HEK293 (cell line): Measurements from ENCODE around the gene SLC25A45.
A peak's percentile ranks its signal among the peaks of the same experiment; 100 is the strongest.

ENCODE experiments used
- ATF2 ChIP-seq: fragments of 450-650 bp; formaldehyde crosslinking; IDR thresholded peaks from 2 replicates; pipeline ENCODE4 v1.5.1; 2016; ENCODE audit warnings: missing biosample characterization, missing genetic modification characterization, low read depth
- BCL6B ChIP-seq: fragments of 450-650 bp; formaldehyde crosslinking; IDR thresholded peaks from 2 replicates; pipeline ENCODE4 v1.5.1; 2017; ENCODE audit warnings: missing biosample characterization, missing genetic modification characterization
- GLI2 ChIP-seq: fragments of 450-650 bp; formaldehyde crosslinking; IDR thresholded peaks from 2 replicates; pipeline ENCODE4; 2017; ENCODE audit warnings: missing biosample characterization, missing genetic modification characterization, low read depth, borderline replicate concordance
- GLIS2 ChIP-seq: fragments of 450-650 bp; formaldehyde crosslinking; IDR thresholded peaks from 2 replicates; pipeline ENCODE4 v1.5.1; 2016; ENCODE audit warnings: missing biosample characterization, missing genetic modification characterization
- KLF10 ChIP-seq: fragments of 450-650 bp; IDR thresholded peaks from 2 replicates; pipeline ENCODE4 v1.5.1; 2018; ENCODE audit warnings: missing biosample characterization, mild to moderate bottlenecking, missing genetic modification characterization
- MZF1 ChIP-seq: fragments of 450-650 bp; formaldehyde crosslinking; IDR thresholded peaks from 2 replicates; pipeline ENCODE4 v1.5.1; 2017; ENCODE audit warnings: missing biosample characterization, missing genetic modification characterization, borderline replicate concordance
- ZBTB11 ChIP-seq: fragments of 450-650 bp; formaldehyde crosslinking; conservative IDR thresholded peaks from 2 replicates; pipeline ENCODE4 v1.5.1; 2016; ENCODE audit warnings: low read depth, missing biosample characterization, missing genetic modification characterization
- ZBTB49 ChIP-seq: fragments of 450-650 bp; formaldehyde crosslinking; IDR thresholded peaks from 2 replicates; pipeline ENCODE4 v1.5.1; 2016; ENCODE audit warnings: missing biosample characterization, missing genetic modification characterization, low read depth
- ZFP3 ChIP-seq: fragments of 450-650 bp; formaldehyde crosslinking; IDR thresholded peaks from 2 replicates; pipeline ENCODE4 v1.5.1; 2016; ENCODE audit warnings: low read depth, missing biosample characterization, missing genetic modification characterization
- ZFP41 ChIP-seq: fragments of 450-650 bp; formaldehyde crosslinking; IDR thresholded peaks from 2 replicates; pipeline ENCODE4 v1.5.1; 2016; ENCODE audit warnings: missing biosample characterization, missing genetic modification characterization, borderline replicate concordance
- ZNF10 ChIP-seq: fragments of 450-650 bp; formaldehyde crosslinking; IDR thresholded peaks from 2 replicates; pipeline ENCODE4 v1.5.1; 2017; ENCODE audit warnings: missing biosample characterization, missing genetic modification characterization
- ZNF114 ChIP-seq: fragments of 450-650 bp; formaldehyde crosslinking; IDR thresholded peaks from 2 replicates; pipeline ENCODE4 v1.5.0; 2017; ENCODE audit warnings: missing biosample characterization, missing genetic modification characterization
- ZNF18 ChIP-seq: fragments of 450-650 bp; formaldehyde crosslinking; IDR thresholded peaks from 2 replicates; pipeline ENCODE4 v1.5.1; 2016; ENCODE audit warnings: missing biosample characterization, missing genetic modification characterization
- ZNF223 ChIP-seq: fragments of 450-650 bp; formaldehyde crosslinking; IDR thresholded peaks from 2 replicates; pipeline ENCODE4 v1.5.1; 2016; ENCODE audit warnings: missing biosample characterization, missing genetic modification characterization
- ZNF335 ChIP-seq: fragments of 450-650 bp; formaldehyde crosslinking; conservative IDR thresholded peaks from 2 replicates; pipeline ENCODE4 v1.5.1; 2016; ENCODE audit warnings: missing biosample characterization, missing genetic modification characterization
- ZNF398 ChIP-seq: fragments of 450-650 bp; formaldehyde crosslinking; IDR thresholded peaks from 2 replicates; pipeline ENCODE4 v1.5.1; 2017; ENCODE audit warnings: missing biosample characterization, missing genetic modification characterization
- ZNF423 ChIP-seq: fragments of 450-650 bp; formaldehyde crosslinking; IDR thresholded peaks from 2 replicates; pipeline ENCODE4 v1.5.1; 2016; ENCODE audit warnings: missing biosample characterization, missing genetic modification characterization
- ZNF585B ChIP-seq: fragments of 450-650 bp; formaldehyde crosslinking; IDR thresholded peaks from 2 replicates; pipeline ENCODE4 v1.5.1; 2016; ENCODE audit warnings: missing biosample characterization, missing genetic modification characterization
- TF ChIP-seq, protein P1 (sequence below): fragments of 450-650 bp; formaldehyde crosslinking; IDR thresholded peaks from 2 replicates; pipeline ENCODE4 v1.5.1; 2016; ENCODE audit warnings: missing biosample characterization, missing genetic modification characterization, borderline replicate concordance

SLC25A45 gene

DNA sequence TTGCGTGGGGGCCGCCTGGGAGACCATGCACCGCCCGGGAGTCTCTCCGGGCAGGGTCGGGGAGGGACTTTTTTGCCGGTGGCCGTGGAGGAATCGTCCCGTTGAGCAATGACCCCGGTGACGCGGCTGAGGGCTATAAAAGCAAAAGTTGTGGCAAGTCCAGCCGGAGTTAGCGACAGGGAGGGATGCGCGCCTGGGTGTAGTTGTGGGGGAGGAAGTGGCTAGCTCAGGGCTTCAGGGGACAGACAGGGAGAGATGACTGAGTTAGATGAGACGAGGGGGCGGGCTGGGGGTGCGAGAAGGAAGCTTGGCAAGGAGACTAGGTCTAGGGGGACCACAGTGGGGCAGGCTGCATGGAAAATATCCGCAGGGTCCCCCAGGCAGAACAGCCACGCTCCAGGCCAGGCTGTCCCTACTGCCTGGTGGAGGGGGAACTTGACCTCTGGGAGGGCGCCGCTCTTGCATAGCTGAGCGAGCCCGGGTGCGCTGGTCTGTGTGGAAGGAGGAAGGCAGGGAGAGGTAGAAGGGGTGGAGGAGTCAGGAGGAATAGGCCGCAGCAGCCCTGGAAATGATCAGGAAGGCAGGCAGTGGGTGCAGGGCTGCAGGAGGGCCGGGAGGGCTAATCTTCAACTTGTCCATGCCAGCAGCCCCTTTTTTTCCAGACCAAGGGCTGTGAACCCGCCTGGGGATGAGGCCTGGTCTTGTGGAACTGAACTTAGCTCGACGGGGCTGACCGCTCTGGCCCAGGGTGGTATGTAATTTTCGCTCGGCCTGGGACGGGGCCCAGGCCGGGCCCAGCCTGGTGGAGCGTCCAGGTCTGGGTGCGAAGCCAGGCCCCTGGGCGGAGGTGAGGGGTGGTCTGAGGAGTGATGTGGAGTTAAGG is 40.4 kb upstream of the SLC25A45 start, which contains the start of gene NEAT1 (continued):
- TF ChIP-seq ZNF18 (tag by site-specific recombination) (no peak), ZNF423 (no peak), ZFP41 (tag by site-specific recombination) (0 out of 2 replicates have a peak, but pooled peaks have one; percentile 9), ATF2 (tag by site-specific recombination) (no peak), KLF10 (peak; percentile 7; the same call in 1 of the 2 replicates), ZNF585B (tag by site-specific recombination) (no peak; the same call in 1 of the 2 replicates), ZNF223 (tag by site-specific recombination) (no peak), GLI2 (no peak), ZFP3 (tag by site-specific recombination) (no peak; the same call in 1 of the 2 replicates), GLIS2 (tag by site-specific recombination) (peak; percentile 97), ZBTB11 (tag by site-specific recombination) (0 out of 2 replicates have a peak, but pooled peaks have one; percentile 10), ZNF10 (tag by site-specific recombination) (no peak), BCL6B (peak; percentile 69; the same call in 1 of the 2 replicates), ZNF335 (tag by site-specific recombination) (peak; percentile 78), MZF1 (tag by site-specific recombination) (peak; percentile 37; the same call in 1 of the 2 replicates), ZBTB49 (tag by site-specific recombination) (no peak), ZNF114 (tag by site-specific recombination) (no peak), ZNF398 (tag by site-specific recombination) (peak; percentile 72)
- TF ChIP-seq, protein P1, sequence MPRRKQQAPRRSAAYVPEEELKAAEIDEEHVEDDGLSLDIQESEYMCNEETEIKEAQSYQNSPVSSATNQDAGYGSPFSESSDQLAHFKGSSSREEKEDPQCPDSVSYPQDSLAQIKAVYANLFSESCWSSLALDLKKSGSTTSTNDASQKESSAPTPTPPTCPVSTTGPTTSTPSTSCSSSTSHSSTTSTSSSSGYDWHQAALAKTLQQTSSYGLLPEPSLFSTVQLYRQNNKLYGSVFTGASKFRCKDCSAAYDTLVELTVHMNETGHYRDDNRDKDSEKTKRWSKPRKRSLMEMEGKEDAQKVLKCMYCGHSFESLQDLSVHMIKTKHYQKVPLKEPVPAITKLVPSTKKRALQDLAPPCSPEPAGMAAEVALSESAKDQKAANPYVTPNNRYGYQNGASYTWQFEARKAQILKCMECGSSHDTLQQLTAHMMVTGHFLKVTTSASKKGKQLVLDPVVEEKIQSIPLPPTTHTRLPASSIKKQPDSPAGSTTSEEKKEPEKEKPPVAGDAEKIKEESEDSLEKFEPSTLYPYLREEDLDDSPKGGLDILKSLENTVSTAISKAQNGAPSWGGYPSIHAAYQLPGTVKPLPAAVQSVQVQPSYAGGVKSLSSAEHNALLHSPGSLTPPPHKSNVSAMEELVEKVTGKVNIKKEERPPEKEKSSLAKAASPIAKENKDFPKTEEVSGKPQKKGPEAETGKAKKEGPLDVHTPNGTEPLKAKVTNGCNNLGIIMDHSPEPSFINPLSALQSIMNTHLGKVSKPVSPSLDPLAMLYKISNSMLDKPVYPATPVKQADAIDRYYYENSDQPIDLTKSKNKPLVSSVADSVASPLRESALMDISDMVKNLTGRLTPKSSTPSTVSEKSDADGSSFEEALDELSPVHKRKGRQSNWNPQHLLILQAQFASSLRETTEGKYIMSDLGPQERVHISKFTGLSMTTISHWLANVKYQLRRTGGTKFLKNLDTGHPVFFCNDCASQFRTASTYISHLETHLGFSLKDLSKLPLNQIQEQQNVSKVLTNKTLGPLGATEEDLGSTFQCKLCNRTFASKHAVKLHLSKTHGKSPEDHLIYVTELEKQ (tag by site-specific recombination): peak; percentile 50; the same call in 1 of the 2 replicates
